HG03060 (cell line): Measurements from ENCODE around the gene KLHL28.

Source experiments
- ATAC-seq: cut with Tn5 transposase; IDR thresholded peaks from one replicate; pipeline ENCODE4 v1.9.1; 2021; ENCODE audit warnings: low read depth, moderate number of reproducible peaks; ENCODE audit not compliant: unreplicated experiment

The KLHL28 gene

GRCh38 chr14:44897845-44898151 lies 63.9 kb downstream of the KLHL28 start:
- no peak for ATAC-seq

- peak; percentile 76 for ATAC-seq
Observed at GRCh38 chr14:44897041-44897844, 64.5 kb downstream of the KLHL28 start.

- no peak for ATAC-seq
Observed at GRCh38 chr14:44896275-44897040, 65.3 kb downstream of the KLHL28 start.

GRCh38 chr14:44895716-44896115 lies 66.0 kb downstream of the KLHL28 start:
- ATAC-seq: no peak

- ATAC-seq: no peak
Observed at GRCh38 chr14:44893535-44893934, 68.2 kb downstream of the KLHL28 start.

- ATAC-seq: peak; percentile 38
Observed at GRCh38 chr14:44891726-44892372, 69.9 kb downstream of the KLHL28 start.

- ATAC-seq: no peak
Observed at GRCh38 chr14:44889595-44890471, 71.9 kb downstream of the KLHL28 start.

- ATAC-seq: no peak
Observed at GRCh38 chr14:44887596-44887955, 74.2 kb downstream of the KLHL28 start.

GRCh38 chr14:44886860-44887595 lies 74.7 kb downstream of the KLHL28 start:
- ATAC-seq: no peak

GRCh38 chr14:44880791-44881190 lies 81.0 kb downstream of the KLHL28 start:
- ATAC-seq: no peak
